ENCODE data around the gene CTNNBL1.
A peak's percentile ranks its signal among the peaks of the same experiment; 100 is the strongest.

The CTNNBL1 gene

GRCh38 chr20:37901240-37901639 is 207.4 kb downstream of the CTNNBL1 start:
- FAIRE-seq: no peak
- DNase-seq (ENCODE audit: insufficient read length, low spot score): no peak
- TF ChIP-seq PAX5 (IDR thresholded peaks at IDR 0.05; ENCODE audit: insufficient read depth, low read length, severe bottlenecking) (no peak), TAF1 (IDR thresholded peaks at IDR 0.05; ENCODE audit: low read depth, low read length) (no peak), POLR2A (IDR thresholded peaks at IDR 0.05; ENCODE audit: low read depth, low read length) (no peak), SPI1 (IDR thresholded peaks at IDR 0.05; ENCODE audit: low read depth, low read length) (no peak), POLR2AphosphoS5 (IDR thresholded peaks at IDR 0.05; ENCODE audit: low read depth, low read length) (no peak), POU2F2 (IDR thresholded peaks at IDR 0.05; ENCODE audit: low read depth, low read length) (no peak)

GRCh38 chr20:37901654-37902503 is 208.0 kb downstream of the CTNNBL1 start:
- FAIRE-seq (peak; percentile 93), DNase-seq (ENCODE audit: insufficient read length, low spot score) (peak; percentile 76)
- 0 out of 2 replicates have a peak, but pooled peaks have one; percentile 32 for TF ChIP-seq POU2F2 (IDR thresholded peaks at IDR 0.05; ENCODE audit: low read depth, low read length)
- TF ChIP-seq SPI1 (IDR thresholded peaks at IDR 0.05; ENCODE audit: low read depth, low read length): no peak
- no peak for TF ChIP-seq POLR2A (IDR thresholded peaks at IDR 0.05; ENCODE audit: low read depth, low read length)
- TF ChIP-seq POLR2AphosphoS5 (IDR thresholded peaks at IDR 0.05; ENCODE audit: low read depth, low read length): no peak
- no peak for TF ChIP-seq PAX5 (IDR thresholded peaks at IDR 0.05; ENCODE audit: insufficient read depth, low read length, severe bottlenecking)
- no peak for TF ChIP-seq TAF1 (IDR thresholded peaks at IDR 0.05; ENCODE audit: low read depth, low read length)

GRCh38 chr20:37902504-37903313 is 208.9 kb downstream of the CTNNBL1 start, which contains the start of gene VSTM2L:
VSTM2L (plus strand) TSS chr20:37903127; CDS start chr20:37903351, 224 bp downstream.
- FAIRE-seq (no peak), DNase-seq (ENCODE audit: insufficient read length, low spot score) (no peak)
- TF ChIP-seq SPI1 (IDR thresholded peaks at IDR 0.05; ENCODE audit: low read depth, low read length) (no peak), TAF1 (IDR thresholded peaks at IDR 0.05; ENCODE audit: low read depth, low read length) (no peak), POU2F2 (IDR thresholded peaks at IDR 0.05; ENCODE audit: low read depth, low read length) (0 out of 2 replicates have a peak, but pooled peaks have one; percentile 3), POLR2A (IDR thresholded peaks at IDR 0.05; ENCODE audit: low read depth, low read length) (no peak)

- TF ChIP-seq POLR2A (IDR thresholded peaks at IDR 0.05; ENCODE audit: low read depth, low read length): no peak
- TF ChIP-seq POU2F2 (IDR thresholded peaks at IDR 0.05; ENCODE audit: low read depth, low read length): no peak
- TF ChIP-seq SPI1 (IDR thresholded peaks at IDR 0.05; ENCODE audit: low read depth, low read length): no peak
- DNase-seq (ENCODE audit: insufficient read length, low spot score): no peak
- FAIRE-seq: no peak
Measured at GRCh38 chr20:37903317-37904007, 209.6 kb downstream of the CTNNBL1 start.

GRCh38 chr20:37904008-37904642 is 210.3 kb downstream of the CTNNBL1 start:
- TF ChIP-seq POLR2A (IDR thresholded peaks at IDR 0.05; ENCODE audit: low read depth, low read length) (no peak), PAX5 (IDR thresholded peaks at IDR 0.05; ENCODE audit: insufficient read depth, low read length, severe bottlenecking) (no peak), POU2F2 (IDR thresholded peaks at IDR 0.05; ENCODE audit: low read depth, low read length) (no peak), POLR2AphosphoS5 (IDR thresholded peaks at IDR 0.05; ENCODE audit: low read depth, low read length) (no peak), TAF1 (IDR thresholded peaks at IDR 0.05; ENCODE audit: low read depth, low read length) (no peak), SPI1 (IDR thresholded peaks at IDR 0.05; ENCODE audit: low read depth, low read length) (no peak)
- DNase-seq (ENCODE audit: insufficient read length, low spot score) (no peak), FAIRE-seq (no peak)

- DNase-seq (ENCODE audit: insufficient read length, low spot score) (no peak), FAIRE-seq (no peak)
- TF ChIP-seq TAF1 (IDR thresholded peaks at IDR 0.05; ENCODE audit: low read depth, low read length) (no peak), SPI1 (IDR thresholded peaks at IDR 0.05; ENCODE audit: low read depth, low read length) (no peak), PAX5 (IDR thresholded peaks at IDR 0.05; ENCODE audit: insufficient read depth, low read length, severe bottlenecking) (no peak), POLR2AphosphoS5 (IDR thresholded peaks at IDR 0.05; ENCODE audit: low read depth, low read length) (no peak), POLR2A (IDR thresholded peaks at IDR 0.05; ENCODE audit: low read depth, low read length) (no peak), POU2F2 (IDR thresholded peaks at IDR 0.05; ENCODE audit: low read depth, low read length) (no peak)
Measured at GRCh38 chr20:37904845-37905373, 211.1 kb downstream of the CTNNBL1 start.

- FAIRE-seq (no peak), DNase-seq (ENCODE audit: insufficient read length, low spot score) (no peak)
- TF ChIP-seq SPI1 (IDR thresholded peaks at IDR 0.05; ENCODE audit: low read depth, low read length): no peak
- TF ChIP-seq PAX5 (IDR thresholded peaks at IDR 0.05; ENCODE audit: insufficient read depth, low read length, severe bottlenecking): no peak
- TF ChIP-seq TAF1 (IDR thresholded peaks at IDR 0.05; ENCODE audit: low read depth, low read length): no peak
Measured at GRCh38 chr20:37905671-37906613, 212.1 kb downstream of the CTNNBL1 start.

- no peak for TF ChIP-seq TAF1 (IDR thresholded peaks at IDR 0.05; ENCODE audit: low read depth, low read length)
- no peak for TF ChIP-seq POU2F2 (IDR thresholded peaks at IDR 0.05; ENCODE audit: low read depth, low read length)
- no peak for TF ChIP-seq POLR2A (IDR thresholded peaks at IDR 0.05; ENCODE audit: low read depth, low read length)
- no peak for TF ChIP-seq POLR2AphosphoS5 (IDR thresholded peaks at IDR 0.05; ENCODE audit: low read depth, low read length)
- TF ChIP-seq PAX5 (IDR thresholded peaks at IDR 0.05; ENCODE audit: insufficient read depth, low read length, severe bottlenecking): no peak
- no peak for TF ChIP-seq SPI1 (IDR thresholded peaks at IDR 0.05; ENCODE audit: low read depth, low read length)
- FAIRE-seq (no peak), DNase-seq (ENCODE audit: insufficient read length, low spot score) (no peak)
Measured at GRCh38 chr20:37907330-37907676, 213.5 kb downstream of the CTNNBL1 start.
